IPS-18c (cell line): ENCODE results near the gene RALY.

ENCODE experiments used
- H3K4me3 ChIP-seq: 2 replicates; pipeline ENCODE4 v1.7.0; 2013; ENCODE audit warnings: low read depth, mild to moderate bottlenecking, low read length, moderate library complexity; ENCODE audit not compliant: insufficient read depth
- H3K9me3 ChIP-seq: one replicate; pipeline ENCODE4 v1.6.1; 2013; ENCODE audit warnings: mild to moderate bottlenecking, low read length, moderate library complexity; ENCODE audit not compliant: control insufficient read depth, insufficient read depth

The RALY gene

DNA sequence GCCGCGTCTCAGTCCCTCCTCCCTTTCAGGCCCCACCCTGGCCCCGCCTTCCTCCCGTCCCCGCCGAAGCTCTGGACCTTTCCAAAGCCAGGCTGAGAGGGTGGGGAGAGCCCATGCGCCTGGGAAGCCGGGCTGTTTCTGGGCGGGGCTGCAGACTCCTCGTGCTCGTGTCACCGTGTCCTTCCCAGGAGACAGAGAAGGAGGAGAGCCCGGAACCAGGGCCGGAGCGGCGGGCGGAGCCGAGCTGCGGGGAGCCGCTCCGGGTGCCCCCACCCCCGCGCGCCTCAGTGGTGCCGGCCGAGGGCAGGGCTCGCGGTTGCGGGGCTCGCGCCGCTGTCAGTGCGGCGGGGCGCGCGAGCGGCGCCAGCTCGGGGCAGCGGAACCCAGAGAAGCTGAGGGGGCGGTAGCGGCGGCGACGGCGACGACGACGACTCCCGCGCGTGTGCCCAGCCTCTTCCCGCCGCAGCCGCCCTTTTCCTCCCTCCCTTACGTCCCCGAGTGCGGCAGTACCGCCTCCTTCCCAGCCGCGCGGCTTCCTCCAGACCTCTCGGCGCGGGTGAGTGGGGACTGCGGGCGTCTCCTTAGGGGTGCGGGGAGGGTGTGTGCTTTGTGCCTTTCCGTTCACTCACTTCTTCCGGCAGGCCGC is at the start of gene RALY:
Gene RALY, plus strand, starts transcription at position 336 of the 646 bp plus-strand sequence. CDS start 78,164 bp downstream, outside the sequence.
- Histone ChIP-seq H3K9me3 (peaks cover 3% of the 10 kb centered on the region), H3K4me3 (peak within 1 kb of the TSS; percentile 94)

DNA sequence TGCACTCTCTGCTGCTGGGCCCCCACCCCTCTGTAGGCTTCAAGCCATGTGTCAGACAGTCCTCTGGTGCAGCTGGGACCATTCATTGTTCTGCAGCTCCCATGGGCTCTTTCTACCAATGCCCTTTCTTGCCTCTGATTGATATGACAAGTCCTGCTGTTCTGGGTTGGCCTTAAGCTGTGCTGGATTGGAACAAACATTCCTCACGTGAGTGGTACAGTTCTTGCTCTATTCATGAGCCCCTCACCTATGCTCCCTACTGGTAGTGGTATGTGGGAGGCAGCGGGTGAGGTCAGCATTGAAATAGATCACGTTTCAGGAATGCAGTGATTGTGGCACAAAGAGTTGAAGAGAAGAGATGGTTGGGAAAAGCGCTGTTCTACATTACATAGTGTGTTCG is 48.8 kb upstream of the RALY start:
- Histone ChIP-seq H3K9me3 (no peaks in the 10 kb centered on the region), H3K4me3 (no peak overlapping the region)

DNA sequence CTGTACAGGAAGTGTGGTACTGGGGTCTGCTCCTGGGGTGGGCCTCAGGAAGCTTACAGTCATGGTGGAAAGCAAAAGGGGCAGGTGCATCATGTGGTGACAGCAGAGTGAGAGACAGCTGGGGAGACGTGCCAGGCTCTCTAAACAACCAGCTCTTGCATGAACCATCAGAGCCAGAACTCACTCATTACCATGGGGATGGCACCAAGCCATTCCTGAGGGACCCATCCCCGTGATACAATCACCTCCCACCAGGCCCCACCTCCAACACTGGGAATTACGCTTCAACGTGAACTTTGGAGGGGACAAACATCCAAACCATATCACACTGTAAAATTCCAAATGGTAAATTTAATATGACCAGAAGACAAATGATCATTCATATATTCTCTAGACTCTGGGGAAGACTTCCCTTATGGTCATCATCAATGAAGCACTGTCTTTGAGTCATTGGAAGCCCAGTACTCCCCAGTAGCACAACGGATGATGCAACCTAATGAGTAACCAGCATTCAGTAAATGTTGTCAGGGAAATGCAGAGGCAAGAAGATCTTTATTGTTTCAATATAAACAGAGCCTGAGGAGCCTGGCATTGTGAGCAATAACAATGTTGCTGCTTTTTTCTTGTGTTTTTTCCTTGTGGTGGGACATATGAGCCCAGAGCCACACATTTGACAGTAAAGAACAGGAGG is 48.2 kb upstream of the RALY start:
- Histone ChIP-seq H3K4me3 (no peak overlapping the region), H3K9me3 (no peaks in the 10 kb centered on the region)

DNA sequence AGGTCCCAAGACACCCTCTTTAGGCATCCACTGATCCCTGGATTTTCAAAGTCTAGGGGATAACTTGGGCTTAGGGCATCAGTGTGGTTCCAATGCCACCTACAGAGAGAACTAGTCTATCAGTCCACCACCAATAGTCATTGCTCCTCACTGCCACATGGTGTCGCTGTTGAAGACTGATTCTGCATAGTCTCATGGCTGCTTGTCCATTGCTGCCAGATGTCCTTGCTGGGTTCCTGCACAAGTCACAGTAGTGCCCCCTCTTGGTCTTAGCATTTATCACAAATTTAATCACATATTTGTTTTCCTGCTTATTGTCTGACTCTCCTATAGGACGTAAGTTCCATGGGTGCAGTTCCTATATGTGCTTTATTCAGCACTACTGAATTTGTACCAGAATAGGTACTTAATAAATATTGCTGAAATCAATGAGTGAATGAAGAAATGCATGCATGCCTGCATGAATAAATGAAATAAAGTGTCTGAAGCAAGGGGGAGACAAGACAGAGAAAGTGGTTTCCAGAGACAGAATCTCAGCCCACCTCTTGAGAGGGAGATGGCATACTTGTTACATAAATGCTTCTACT is 45.9 kb upstream of the RALY start:
- Histone ChIP-seq H3K9me3 (no peaks in the 10 kb centered on the region), H3K4me3 (no peak overlapping the region)

DNA sequence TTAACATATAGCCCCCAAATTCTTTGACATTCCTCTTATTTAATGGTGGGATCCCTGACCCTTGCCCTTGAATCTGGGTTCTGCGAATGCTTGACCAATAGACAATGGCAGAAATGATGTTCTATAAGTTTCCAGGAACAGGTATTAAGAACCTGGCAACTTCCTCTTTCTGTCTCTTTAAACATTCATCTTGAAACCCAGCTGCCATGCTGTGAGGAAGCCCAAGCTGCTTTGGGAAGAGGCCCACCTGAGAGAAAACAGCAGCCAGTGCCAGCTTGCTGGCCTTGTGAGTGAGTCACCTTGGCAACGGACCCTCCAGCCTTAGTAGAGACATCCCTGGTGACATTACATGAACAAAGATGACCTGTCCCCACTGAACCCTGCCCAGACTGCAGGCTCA is 45.2 kb upstream of the RALY start:
- Histone ChIP-seq H3K4me3 (no peak overlapping the region), H3K9me3 (no peaks in the 10 kb centered on the region)

DNA sequence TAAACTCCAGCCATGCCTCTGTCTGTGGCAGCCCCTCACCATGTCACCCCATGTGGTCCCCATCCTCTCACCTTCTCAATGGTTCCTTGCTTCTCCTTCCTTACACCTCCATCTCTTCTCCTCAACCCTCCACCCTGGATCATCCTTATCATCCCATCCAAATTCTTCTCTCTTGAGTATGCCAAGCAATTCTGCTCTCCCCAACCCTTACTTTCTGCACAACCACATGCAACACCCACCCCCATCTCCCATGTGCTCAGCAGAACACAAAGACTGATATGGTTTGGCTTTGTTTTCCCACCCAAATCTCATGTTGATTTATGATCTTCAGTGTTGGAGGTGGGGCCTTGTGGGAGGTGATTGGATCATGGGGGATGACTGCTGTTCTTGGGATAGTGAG is 42.5 kb upstream of the RALY start:
- Histone ChIP-seq H3K9me3 (no peaks in the 10 kb centered on the region), H3K4me3 (no peak overlapping the region)

DNA sequence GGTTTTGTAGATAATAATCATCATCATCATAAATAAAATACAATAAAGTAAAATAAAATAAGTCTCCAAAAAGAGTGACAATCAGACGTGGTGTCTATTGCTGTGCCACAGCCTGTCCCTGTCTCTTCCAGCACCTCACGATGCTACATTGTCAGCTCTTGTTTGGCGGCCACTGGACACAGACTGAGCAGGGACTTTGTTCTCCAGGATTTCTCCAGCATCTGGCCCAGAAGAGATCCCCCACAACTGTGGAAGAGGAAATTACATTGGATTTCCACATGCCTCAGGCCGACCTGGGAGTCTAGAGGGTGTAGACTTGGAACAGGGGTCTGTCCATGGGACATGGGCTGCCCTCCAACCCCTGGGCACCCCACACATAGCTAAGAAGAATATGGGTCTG is 39.2 kb upstream of the RALY start:
- Histone ChIP-seq H3K4me3 (no peak overlapping the region), H3K9me3 (no peaks in the 10 kb centered on the region)

DNA sequence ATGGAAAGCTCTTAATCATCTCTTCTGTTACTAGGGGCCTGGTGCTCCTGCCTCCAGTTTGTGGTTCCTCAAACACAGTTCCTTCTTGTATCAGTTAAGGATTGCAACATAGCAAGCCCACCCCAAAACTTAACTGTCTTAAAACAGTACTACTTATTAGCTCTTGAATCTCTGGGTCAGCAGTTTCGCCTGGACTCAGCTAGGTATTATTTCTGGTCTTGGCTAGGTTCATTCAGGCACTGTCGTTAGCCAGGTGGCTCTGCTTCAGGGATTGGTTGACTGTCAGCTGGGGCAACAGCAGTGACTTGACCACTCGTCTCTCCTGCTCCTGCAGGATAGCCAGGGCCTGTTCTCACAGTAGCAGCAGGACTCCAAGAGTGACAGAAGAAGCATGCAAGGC is 30.0 kb upstream of the RALY start:
- Histone ChIP-seq H3K4me3 (no peak overlapping the region), H3K9me3 (peaks cover 2% of the 10 kb centered on the region)

DNA sequence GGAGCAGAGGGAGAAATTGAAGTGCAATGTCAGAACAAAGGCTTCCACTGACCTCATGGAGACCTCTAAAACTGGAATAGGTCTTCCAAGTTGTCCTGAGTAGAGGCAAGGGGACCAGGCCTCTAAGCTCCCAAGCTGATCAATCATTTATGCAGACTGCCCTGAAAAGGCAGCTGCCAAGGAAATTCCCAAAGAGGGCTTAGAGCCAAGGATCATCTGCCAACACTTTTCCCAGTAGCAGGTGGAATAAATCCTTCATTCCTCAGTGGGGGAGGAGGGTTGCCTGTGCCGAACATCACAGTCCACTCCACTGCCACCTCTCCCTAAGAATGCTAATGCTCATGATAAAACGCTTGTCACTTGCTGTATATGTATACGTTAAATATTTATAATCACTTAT is 29.3 kb upstream of the RALY start:
- peaks cover 2% of the 10 kb centered on the region for H3K9me3 ChIP-seq
- H3K4me3 ChIP-seq: no peak overlapping the region

DNA sequence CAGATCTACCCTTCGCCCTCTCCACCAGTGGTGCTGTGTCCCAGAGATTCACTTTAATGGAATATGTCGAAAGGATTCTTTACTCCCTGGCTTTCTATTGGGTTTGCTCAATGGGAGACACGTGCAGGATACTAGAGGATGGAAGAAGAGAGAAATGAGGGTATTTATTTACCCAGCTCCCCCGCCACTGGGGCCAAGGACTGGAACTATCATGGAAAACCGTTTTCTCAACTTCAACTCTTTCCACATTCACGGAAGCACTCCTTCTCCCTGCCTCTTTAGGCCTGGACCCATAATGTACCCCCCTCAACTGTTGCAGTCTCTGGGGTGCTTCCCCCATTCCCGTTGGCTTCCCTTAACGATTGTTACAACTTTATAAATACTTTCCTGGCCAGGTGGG is 26.6 kb upstream of the RALY start:
- Histone ChIP-seq H3K4me3 (no peak overlapping the region), H3K9me3 (peaks cover 2% of the 10 kb centered on the region)

DNA sequence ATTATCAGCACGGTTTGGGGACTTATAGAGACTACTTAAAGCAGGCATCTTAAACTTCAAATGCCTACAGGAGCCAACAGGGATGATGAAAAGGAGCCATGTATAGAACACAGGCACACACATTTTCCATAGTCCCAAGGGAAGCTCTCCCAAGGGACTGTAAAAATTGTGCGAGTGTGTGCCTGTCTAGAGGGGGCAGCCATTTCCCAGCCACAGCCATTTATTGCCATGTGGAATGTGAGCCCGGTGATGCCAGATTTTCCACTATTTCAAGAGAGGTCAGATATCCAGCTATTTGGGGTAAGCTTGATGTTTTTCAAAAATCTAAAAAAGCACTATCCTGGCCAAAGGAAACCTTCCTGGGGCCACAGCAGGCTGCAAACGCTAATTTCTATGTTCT is 24.1 kb upstream of the RALY start:
- no peak overlapping the region for H3K4me3 ChIP-seq
- H3K9me3 ChIP-seq: no peaks in the 10 kb centered on the region

DNA sequence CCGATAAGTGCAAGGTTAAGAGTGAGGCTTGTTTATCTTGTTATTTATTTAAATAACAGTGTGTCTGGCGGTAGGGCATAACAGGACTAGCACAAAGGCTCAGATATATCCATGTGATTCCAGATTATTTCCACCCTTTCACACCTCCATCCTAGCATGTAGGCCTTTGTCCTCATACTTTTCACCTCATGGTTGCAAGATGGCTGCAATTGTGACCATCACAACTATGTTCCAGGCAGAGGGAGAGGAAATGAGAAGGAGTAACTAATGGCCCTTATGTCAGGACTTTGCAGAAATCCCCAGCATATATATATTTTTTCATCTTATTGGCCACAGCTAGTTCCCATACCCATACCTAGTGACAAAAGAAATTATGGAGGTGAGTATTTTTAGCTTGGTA is 23.5 kb upstream of the RALY start:
- H3K4me3 ChIP-seq: no peak overlapping the region
- H3K9me3 ChIP-seq: no peaks in the 10 kb centered on the region

DNA sequence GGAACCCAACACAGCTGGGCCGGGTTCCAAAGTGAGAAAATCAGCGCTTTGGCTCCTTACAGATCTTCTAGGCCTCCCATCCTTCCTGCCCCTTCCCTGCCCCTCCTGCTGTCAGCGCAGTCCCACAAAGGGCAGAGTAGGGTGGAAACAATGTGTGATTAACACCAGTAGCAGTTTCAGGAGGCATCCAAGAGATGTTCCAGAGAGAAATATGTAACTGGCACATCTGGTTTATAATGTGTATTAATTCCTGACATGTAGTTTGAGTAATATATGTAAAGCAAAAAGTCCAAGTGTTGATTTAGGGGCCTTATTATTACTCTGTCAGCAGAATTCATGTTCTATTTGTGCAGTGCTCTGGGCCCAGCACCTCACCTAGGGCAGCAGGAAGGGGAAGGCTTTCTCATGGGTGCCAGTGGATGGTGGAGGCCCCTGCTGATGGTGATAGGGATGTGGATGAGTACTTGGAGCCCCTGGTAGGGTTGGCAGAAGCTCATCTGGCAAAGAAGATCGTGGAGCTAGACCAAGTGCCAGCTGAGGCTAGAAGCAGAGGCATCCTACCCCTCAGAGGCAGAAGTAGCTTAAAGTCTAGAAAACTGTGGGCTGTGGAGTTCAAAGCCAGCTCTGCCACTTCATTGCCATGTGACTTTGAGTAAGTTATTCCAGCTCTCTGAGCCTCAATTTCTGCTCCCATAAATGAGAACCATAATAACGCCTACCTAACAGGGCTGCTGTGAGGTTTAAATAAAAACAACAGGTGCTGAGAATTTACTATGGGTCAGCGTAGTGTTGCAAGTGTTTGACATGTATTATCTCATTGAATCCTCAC is 22.4 kb upstream of the RALY start:
- H3K4me3 ChIP-seq: no peak overlapping the region

DNA sequence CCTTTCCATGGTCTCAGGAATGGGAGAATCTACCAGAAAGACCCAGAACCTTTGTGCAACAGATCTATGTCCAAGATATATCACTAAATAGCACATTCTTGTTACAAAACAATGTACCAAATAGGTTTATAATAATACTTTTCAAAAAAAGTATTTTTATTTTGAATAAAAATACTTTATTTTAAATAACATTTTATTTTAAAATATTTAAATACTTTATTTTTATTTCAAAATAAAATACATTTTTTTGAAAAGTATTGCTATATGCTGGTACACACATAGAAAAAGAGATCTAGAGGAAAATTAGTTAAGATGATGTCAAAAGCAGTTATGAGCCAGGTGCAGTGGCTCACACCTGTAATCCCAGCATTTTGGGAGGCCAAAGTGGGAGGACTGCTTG is 16.8 kb upstream of the RALY start:
- no peaks in the 10 kb centered on the region for H3K9me3 ChIP-seq
- H3K4me3 ChIP-seq: no peak overlapping the region

More for the DNA sequence above, 22.4 kb upstream of the RALY start:
- H3K9me3 ChIP-seq: no peaks in the 10 kb centered on the region

DNA sequence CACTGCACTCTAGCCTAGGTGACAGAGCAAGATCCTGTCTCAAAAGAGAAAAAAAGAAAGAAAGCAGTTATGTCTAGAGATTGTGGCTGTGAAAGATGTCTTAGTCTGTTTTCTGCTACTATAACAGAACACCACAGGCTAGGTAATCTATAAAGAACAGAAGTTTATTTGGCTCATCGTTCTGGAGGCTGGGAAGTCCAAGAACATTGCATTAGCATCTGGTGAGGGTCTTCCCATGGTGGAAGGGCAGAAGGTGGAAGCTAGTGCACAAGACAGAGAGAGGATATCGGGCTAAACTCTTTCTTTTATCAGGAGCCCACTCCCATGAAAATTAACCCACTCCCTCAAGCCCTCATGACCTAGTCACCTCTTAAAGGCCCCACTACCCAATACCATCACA is 16.2 kb upstream of the RALY start:
- no peaks in the 10 kb centered on the region for H3K9me3 ChIP-seq
- no peak overlapping the region for H3K4me3 ChIP-seq

DNA sequence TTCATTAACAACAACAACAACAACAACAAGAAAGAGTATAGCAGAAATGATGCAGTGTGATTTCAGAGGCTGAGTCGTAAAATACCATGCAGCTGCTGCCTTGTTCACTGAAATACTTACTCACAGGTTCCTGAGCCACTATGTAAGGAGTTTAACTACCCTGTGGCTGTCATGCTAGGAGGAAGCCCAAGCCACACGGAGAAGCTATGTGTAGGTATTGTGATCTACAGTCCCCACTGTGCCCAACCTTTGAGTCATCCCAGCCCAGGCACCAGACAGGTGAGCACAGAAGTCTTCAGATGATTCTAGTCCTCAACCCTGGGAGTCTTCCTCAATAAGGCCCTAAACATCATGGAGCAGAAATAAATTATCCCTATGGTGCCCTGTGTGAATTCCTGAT is 14.6 kb upstream of the RALY start:
- Histone ChIP-seq H3K4me3 (no peak overlapping the region), H3K9me3 (no peaks in the 10 kb centered on the region)

DNA sequence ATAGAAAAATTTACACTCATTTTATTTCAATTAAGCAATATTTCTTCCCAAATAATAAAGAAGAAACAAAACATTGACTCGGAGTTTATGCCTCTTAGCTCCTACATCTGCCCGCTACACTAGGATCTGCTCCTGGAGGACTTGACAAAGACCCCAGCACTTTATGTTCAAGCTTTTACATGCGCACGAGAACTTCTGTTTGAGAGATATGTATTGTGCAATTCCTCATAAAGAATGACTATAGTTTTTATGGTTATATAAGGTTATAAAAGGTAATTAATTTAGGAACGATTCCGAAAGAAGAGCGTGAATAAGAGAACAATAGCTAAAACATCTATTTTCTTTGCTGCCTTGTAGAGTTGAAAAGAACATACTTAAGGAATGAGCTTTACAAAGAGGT is 12.4 kb upstream of the RALY start:
- Histone ChIP-seq H3K9me3 (no peaks in the 10 kb centered on the region), H3K4me3 (no peak overlapping the region)

DNA sequence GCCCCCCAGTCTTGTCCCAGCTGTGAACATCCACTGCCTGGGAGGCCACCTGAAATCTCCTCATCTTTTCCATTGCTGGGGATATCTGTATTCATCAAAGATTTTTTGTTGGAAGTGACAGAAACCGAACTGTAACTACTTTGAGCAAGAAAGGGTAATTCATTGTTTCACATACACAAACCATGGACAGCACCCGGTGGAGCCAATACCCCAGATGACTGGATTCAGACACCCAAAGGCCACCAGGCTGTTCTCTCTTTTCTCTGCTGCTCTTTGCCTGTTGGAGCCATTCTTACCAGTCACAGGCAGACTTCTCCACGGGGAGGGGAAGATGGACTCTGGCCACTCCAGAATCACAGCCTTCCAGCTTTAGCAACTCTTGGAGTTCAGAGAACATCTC is 11.7 kb upstream of the RALY start:
- no peaks in the 10 kb centered on the region for H3K9me3 ChIP-seq

More for the DNA sequence above, 11.7 kb upstream of the RALY start:
- no peak overlapping the region for H3K4me3 ChIP-seq
